ENCODE data around the gene PTPRT. TPM values are rescaled to one million over a fixed set of nuclear protein-coding genes. Genes with fewer than 3 reads are reported as not detected.

The PTPRT gene
- total and polyA plus RNA-seq, 12 donors: 0.04 to 0.53 (median 0.22) TPM; not detected in 1

- no peak for TF ChIP-seq CTCF (IDR thresholded peaks at IDR 0.05)
- Histone ChIP-seq H3K27me3 (no peaks in the 10 kb centered on the region), H3K27ac (no peak overlapping the region), H3K9me3 (no peaks in the 10 kb centered on the region), H3K4me3 (no peak overlapping the region), H3K36me3 (no peaks in the 10 kb centered on the region), H3K4me1 (no peaks in the 10 kb centered on the region)
- 56 to 58% methylated on average over 3 of the region's 3 CpGs for WGBS, 2 donors
- intact Hi-C loops (cut with DNase I): no loop called here
- no peak for ATAC-seq
- no peak for DNase-seq
These were observed 1003.4 kb downstream of the PTPRT start for GRCh38 chr20:42186337-42186736.

- no peak for TF ChIP-seq CTCF (IDR thresholded peaks at IDR 0.05)
- no peaks in the 10 kb centered on the region for H3K4me1 ChIP-seq
- no peak for DNase-seq
- intact Hi-C loops (cut with DNase I): no loop called here
- 53 to 58% methylated on average over 4 of the region's 4 CpGs for WGBS, 2 donors
- no peaks in the 10 kb centered on the region for H3K36me3 ChIP-seq
- H3K27ac ChIP-seq: no peak overlapping the region
- no peak overlapping the region for H3K4me3 ChIP-seq
- peaks cover 0 to 2% (median 0%) of the 10 kb centered on the region in 7 donors for H3K27me3 ChIP-seq
- ATAC-seq: no peak
- no peaks in the 10 kb centered on the region for H3K9me3 ChIP-seq
These were observed 1006.6 kb downstream of the PTPRT start for GRCh38 chr20:42183147-42183546.

- Histone ChIP-seq H3K4me1 (no peaks in the 10 kb centered on the region), H3K9me3 (no peaks in the 10 kb centered on the region), H3K27ac (no peak overlapping the region), H3K4me3 (no peak overlapping the region), H3K36me3 (no peaks in the 10 kb centered on the region), H3K27me3 (peaks cover 0 to 18% (median 0%) of the 10 kb centered on the region in 7 donors)
- no peak for TF ChIP-seq CTCF (IDR thresholded peaks at IDR 0.05)
- ATAC-seq (no peak), DNase-seq (no peak)
- intact Hi-C loops (cut with DNase I): no loop called here
These were observed 1008.6 kb downstream of the PTPRT start for GRCh38 chr20:42181064-42181463.

GRCh38 chr20:42179768-42180167 lies 1009.9 kb downstream of the PTPRT start:
- intact Hi-C loops (cut with DNase I): no loop called here
- no peak for TF ChIP-seq CTCF (IDR thresholded peaks at IDR 0.05)
- no peak overlapping the region for H3K27ac ChIP-seq
- no peak overlapping the region for H3K4me3 ChIP-seq
- no peak for ATAC-seq
- H3K27me3 ChIP-seq: peaks cover 0 to 22% (median 0%) of the 10 kb centered on the region in 7 donors
- DNase-seq: no peak
- no peaks in the 10 kb centered on the region for H3K36me3 ChIP-seq
- no peaks in the 10 kb centered on the region for H3K9me3 ChIP-seq
- 23% methylated on average over 4 of the region's 4 CpGs for WGBS, 2 donors
- H3K4me1 ChIP-seq: no peaks in the 10 kb centered on the region

Measured in heart right ventricle (tissue), 16 donors.